Left lung (tissue), 14 donors: Measurements from ENCODE around the gene ZNF805. TPM values are rescaled to one million over a fixed set of nuclear protein-coding genes. Genes with fewer than 3 reads are reported as not detected.
"Not testable (repeated sequence)": the region's sequence is repeated elsewhere in the genome, so short reads cannot be mapped to it uniquely, and the experiment has no call there.

Experiments used
- ATAC-seq: fragments of 200-7000 bp; cut with Tn5 transposase; one replicate; pipeline ENCODE4 v1.9.1; 2020; ENCODE audit warnings: moderate library complexity
- DNase-seq, 4 donors: peaks; one replicate each; pipeline ENCODE4 v3.0.0-alpha.2; 2013 to 2020
- H3K27ac ChIP-seq, 2 donors: fragments of 200-600 bp; sonication (generic) in 1 of 2; one replicate each; pipeline versions ENCODE4 v1.5.0 to v1.8.0; 2020 to 2021
- H3K27me3 ChIP-seq, 2 donors: fragments of 200-600 bp; sonication (generic) in 1 of 2; one replicate each; pipeline versions ENCODE4 v1.5.0 to v1.8.0; 2020 to 2021
- H3K36me3 ChIP-seq, 2 donors: fragments of 200-600 bp; sonication (generic) in 1 of 2; one replicate each; pipeline versions ENCODE4 v1.5.0 to v1.8.0; 2020 to 2021
- H3K4me1 ChIP-seq, 2 donors: fragments of 200-600 bp; one replicate each; pipeline ENCODE4 v1.8.0; 2021
- H3K4me3 ChIP-seq, 2 donors: fragments of 200-600 bp; sonication (generic) in 1 of 2; one replicate each; pipeline versions ENCODE4 v1.5.0 to v1.8.0; 2020 to 2021; ENCODE audit warnings: mild to moderate bottlenecking in 1 of 2
- H3K9me3 ChIP-seq, 2 donors: fragments of 200-600 bp; sonication (generic) in 1 of 2; one replicate each; pipeline versions ENCODE4 v1.5.0 to v1.8.0; 2020 to 2021
- intact Hi-C, 2 donors: fragments of 100-400 bp; cut with DNase I; formaldehyde crosslinking; loops; one replicate each; pipeline versions ENCODE4 v1.11.2 to v1.14.2; 2022
- long read RNA-seq, 12 donors: library from polyadenylated mRNA in 2 of 12; unstranded in 2 of 12; transcript quantifications; one replicate each; pipeline ENCODE4 v2.0.0 and lab custom pipeline, GENCODE V29; 2019 to 2026
- polyA plus RNA-seq, 6 donors: library from polyadenylated mRNA; unstranded; fragments of 120-200 nt; gene quantifications; one replicate each; pipeline ENCODE4 v1.2.1, GENCODE V29; 2013; ENCODE audit not compliant: insufficient read length in 6 of 6
- total RNA-seq, 2 donors: library from RNA; stranded (reverse); fragmentation: NEBNext Ultra II Directional; extraction: Animal tissue kit (Norgen Biotek cat#: 25700); gene quantifications; one replicate each; pipeline ENCODE4 v1.2.1, GENCODE V29; 2021
- TF ChIP-seq, protein P1 (sequence below), 2 donors: fragments of 200-600 bp; sonication (generic) in 1 of 2; IDR thresholded peaks; one replicate each; pipeline versions ENCODE4 v1.5.0 to v1.8.0; 2021; ENCODE audit warnings: antibody characterized with exemption in 2 of 2
- donor health status: DM: no; HTN: yes; CAD: no.
- donor health status: DM: no; HTN: no; CAD: no.

ZNF805 gene
- 10 to 100 TPM; 12.0 to 13.8 TPM for total RNA-seq
- polyA plus RNA-seq: 1 to 10 TPM; 6.0 to 8.2 (median 7.0) TPM
- long read RNA-seq, donor 1, partial matches to known transcripts: 0 of 3 reads
- long read RNA-seq, donor 1, other reads (novel, unspliced or antisense): 0 of 3 reads
- long read RNA-seq, donor 2, partial matches to known transcripts: 0 of 3 reads
- long read RNA-seq, donor 2, other reads (novel, unspliced or antisense): 0 of 3 reads
- long read RNA-seq, donor 3, partial matches to known transcripts: 0 of 1 reads
- long read RNA-seq, donor 3, other reads (novel, unspliced or antisense): 0 of 1 reads
- long read RNA-seq, donor 4, partial matches to known transcripts: 1 of 1 reads
- long read RNA-seq, donor 4, other reads (novel, unspliced or antisense): 0 of 1 reads
- long read RNA-seq, donor 5, partial matches to known transcripts: 7 of 10 reads
- long read RNA-seq, donor 5, other reads (novel, unspliced or antisense): 0 of 10 reads
- long read RNA-seq, donor 6, partial matches to known transcripts: 0 of 1 reads
- long read RNA-seq, donor 6, other reads (novel, unspliced or antisense): 0 of 1 reads
- long read RNA-seq, donor 7, partial matches to known transcripts: 0 of 1 reads
- long read RNA-seq, donor 7, other reads (novel, unspliced or antisense): 0 of 1 reads
- long read RNA-seq, donor 8: 0 reads
- long read RNA-seq, donor 9: 0 reads
- long read RNA-seq, donor 10: 0 reads
- long read RNA-seq, donor 11: 0 reads
- long read RNA-seq, donor 12, partial matches to known transcripts: 0 of 2 reads
- long read RNA-seq, donor 12, other reads (novel, unspliced or antisense): 0 of 2 reads

- TF ChIP-seq, protein P1, sequence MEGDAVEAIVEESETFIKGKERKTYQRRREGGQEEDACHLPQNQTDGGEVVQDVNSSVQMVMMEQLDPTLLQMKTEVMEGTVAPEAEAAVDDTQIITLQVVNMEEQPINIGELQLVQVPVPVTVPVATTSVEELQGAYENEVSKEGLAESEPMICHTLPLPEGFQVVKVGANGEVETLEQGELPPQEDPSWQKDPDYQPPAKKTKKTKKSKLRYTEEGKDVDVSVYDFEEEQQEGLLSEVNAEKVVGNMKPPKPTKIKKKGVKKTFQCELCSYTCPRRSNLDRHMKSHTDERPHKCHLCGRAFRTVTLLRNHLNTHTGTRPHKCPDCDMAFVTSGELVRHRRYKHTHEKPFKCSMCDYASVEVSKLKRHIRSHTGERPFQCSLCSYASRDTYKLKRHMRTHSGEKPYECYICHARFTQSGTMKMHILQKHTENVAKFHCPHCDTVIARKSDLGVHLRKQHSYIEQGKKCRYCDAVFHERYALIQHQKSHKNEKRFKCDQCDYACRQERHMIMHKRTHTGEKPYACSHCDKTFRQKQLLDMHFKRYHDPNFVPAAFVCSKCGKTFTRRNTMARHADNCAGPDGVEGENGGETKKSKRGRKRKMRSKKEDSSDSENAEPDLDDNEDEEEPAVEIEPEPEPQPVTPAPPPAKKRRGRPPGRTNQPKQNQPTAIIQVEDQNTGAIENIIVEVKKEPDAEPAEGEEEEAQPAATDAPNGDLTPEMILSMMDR (IDR thresholded peaks at IDR 0.05): peak in 1 of 2 donors; percentile 9
- Histone ChIP-seq H3K4me3 (peak within 1 kb of the TSS; percentile 77 to 97), H3K4me1 (peaks cover 9 to 23% of the 10 kb centered on the region in 2 donors), H3K9me3 (no peaks in the 10 kb centered on the region), H3K36me3 (peaks cover 0 to 15% of the 10 kb centered on the region in 2 donors), H3K27ac (peak within 1 kb of the TSS; percentile 85), H3K27me3 (no peaks in the 10 kb centered on the region)
- ATAC-seq (peak; percentile 99), DNase-seq (peak; percentile 91 to 95 (median 95))
- intact Hi-C loops: no loop called here
Observed at GRCh38 chr19:57240311-57241090, at the start of gene ZNF805. Gene ZNF805 (plus strand): TSS chr19:57240632. CDS start chr19:57240892, 260 bp downstream.

DNA sequence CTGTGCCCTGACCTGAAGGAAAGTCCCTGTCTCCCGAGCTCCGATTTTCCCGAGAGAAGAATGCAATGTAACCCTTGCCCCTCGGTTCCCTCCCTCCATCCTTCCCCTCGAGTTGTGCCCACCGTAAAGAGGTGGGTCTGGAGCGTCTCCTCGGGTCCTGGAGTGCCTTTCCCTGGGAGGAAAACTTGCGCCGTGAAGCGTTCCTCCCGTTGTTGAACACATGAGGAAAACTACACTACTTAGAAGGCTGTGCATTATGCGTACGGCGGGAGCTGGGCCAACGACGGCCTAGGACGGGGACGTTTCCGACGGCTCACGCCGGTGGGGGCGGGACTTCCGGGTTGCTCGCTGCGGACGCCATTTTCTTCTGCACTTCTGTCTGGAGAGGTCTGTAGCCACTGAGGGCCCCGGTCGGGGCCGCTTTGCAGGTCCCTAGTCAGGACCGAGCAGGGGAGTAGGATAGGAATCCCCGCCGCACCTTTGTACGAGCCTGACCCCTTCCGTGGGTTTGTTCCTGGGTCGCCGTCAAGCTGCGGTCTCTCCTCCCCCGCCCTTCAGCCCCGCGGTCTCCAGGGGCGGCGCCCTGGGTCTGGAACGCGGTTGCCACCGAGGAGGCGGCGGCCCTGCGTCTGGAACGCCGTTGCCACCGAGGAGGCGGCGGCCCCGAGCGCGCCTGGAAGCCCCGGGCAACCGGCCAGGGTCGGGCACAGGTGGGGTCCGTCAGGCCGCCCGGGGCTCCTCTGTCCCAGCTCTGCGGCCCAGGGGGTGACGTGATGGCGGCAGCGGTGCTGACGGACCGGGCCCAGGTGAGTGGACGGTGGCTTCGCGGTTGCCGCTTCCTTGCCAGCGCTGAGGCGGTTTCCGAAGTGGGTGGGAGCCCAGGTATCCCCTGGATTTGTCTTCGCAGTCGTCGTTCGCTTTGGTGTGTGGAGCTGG lies 49.0 kb upstream of the ZNF805 start, which contains the start of gene ZNF264:
ZNF264 (plus strand) TSS at position 360 of the 936 bp plus-strand sequence; CDS start at position 774, 414 bp downstream.
- Histone ChIP-seq H3K27ac (peak within 1 kb of the TSS; percentile 88 to 92), H3K36me3 (peaks cover 0 to 33% of the 10 kb centered on the region in 2 donors), H3K27me3 (no peaks in the 10 kb centered on the region), H3K4me1 (peaks cover 15 to 28% of the 10 kb centered on the region in 2 donors), H3K9me3 (peaks cover 0 to 20% of the 10 kb centered on the region in 2 donors), H3K4me3 (peak within 1 kb of the TSS; percentile 90 to 96)
- intact Hi-C loops: no loop called here
- DNase-seq: peak; percentile 83 to 97 (median 92)
- TF ChIP-seq, protein P1 (IDR thresholded peaks at IDR 0.05): no peak
- peak; percentile 99 for ATAC-seq

DNA sequence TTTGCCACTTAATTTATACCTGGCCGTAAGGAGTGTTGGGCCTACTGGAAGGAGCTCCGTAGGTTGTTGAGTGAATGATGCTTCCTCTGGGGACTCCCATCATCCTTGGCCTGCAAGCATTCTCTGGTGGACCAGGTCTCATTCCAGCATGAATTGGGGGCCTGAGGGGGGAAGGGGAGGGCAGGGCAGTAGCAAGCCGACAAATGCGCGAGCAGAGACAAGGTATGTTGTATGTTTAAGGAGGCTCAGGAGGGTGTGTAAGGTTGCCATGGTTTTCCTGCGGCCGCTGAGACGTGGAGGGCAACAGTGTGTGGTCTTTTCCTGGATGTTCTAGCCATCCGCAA lies 48.4 kb upstream of the ZNF805 start:
- TF ChIP-seq, protein P1 (IDR thresholded peaks at IDR 0.05): no peak
- Histone ChIP-seq H3K9me3 (peaks cover 0 to 17% of the 10 kb centered on the region in 2 donors), H3K27ac (peak overlapping the region; percentile 88 to 92), H3K36me3 (peaks cover 0 to 39% of the 10 kb centered on the region in 2 donors), H3K4me3 (peak overlapping the region; percentile 90 to 96), H3K27me3 (no peaks in the 10 kb centered on the region), H3K4me1 (peaks cover 15 to 28% of the 10 kb centered on the region in 2 donors)
- peak; percentile 9 for ATAC-seq
- intact Hi-C loops: no loop called here
- DNase-seq: peak in 2 of 4 donors; percentile 8 to 12

GRCh38 chr19:57192993-57193392 lies 47.4 kb upstream of the ZNF805 start:
- Histone ChIP-seq H3K27ac (no peak overlapping the region), H3K4me1 (peaks cover 15 to 28% of the 10 kb centered on the region in 2 donors), H3K27me3 (no peaks in the 10 kb centered on the region), H3K4me3 (peak overlapping the region; percentile 90 to 96), H3K36me3 (peaks cover 0 to 48% of the 10 kb centered on the region in 2 donors), H3K9me3 (peaks cover 0 to 8% of the 10 kb centered on the region in 2 donors)
- TF ChIP-seq, protein P1 (IDR thresholded peaks at IDR 0.05): no peak
- no peak for ATAC-seq
- DNase-seq: no peak
- intact Hi-C loops: no loop called here

DNA sequence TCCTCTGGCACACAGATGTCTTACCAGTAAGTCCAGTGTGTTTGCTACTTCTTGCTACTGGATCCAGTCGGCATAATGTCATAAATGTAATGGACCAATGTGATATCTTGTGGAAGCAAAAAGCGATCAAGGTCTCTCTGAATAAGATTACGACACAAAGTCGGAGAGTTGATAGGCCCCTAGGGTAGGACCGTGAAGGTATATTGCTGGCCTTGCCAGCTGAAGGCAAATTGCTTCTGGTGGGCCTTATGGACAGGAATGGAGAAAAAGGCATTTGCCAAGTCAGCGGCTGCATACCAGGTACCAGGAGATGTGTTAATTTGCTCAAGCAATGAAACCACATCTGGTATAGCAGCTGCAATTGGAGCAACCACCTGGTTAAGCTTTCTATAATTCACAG lies 42.6 kb upstream of the ZNF805 start:
- peaks cover 0 to 95% of the 10 kb centered on the region in 2 donors for H3K36me3 ChIP-seq
- H3K4me3 ChIP-seq: not testable (repeated sequence)

More for the DNA sequence above, 42.6 kb upstream of the ZNF805 start:
- intact Hi-C loops, H3K9me3 ChIP-seq, H3K27me3 ChIP-seq, H3K27ac ChIP-seq, ATAC-seq, DNase-seq: not testable (repeated sequence)
- peaks cover 9 to 16% of the 10 kb centered on the region in 2 donors for H3K4me1 ChIP-seq
